ENCODE results near the gene LRRTM4. TPM values are rescaled to one million over a fixed set of nuclear protein-coding genes. Genes with fewer than 3 reads are reported as not detected.
A peak's percentile ranks its signal among the peaks of the same experiment; 100 is the strongest.

The LRRTM4 gene
- total RNA-seq, 2 donors from 2014 or later, result 7.0 to 21.1 TPM

DNA sequence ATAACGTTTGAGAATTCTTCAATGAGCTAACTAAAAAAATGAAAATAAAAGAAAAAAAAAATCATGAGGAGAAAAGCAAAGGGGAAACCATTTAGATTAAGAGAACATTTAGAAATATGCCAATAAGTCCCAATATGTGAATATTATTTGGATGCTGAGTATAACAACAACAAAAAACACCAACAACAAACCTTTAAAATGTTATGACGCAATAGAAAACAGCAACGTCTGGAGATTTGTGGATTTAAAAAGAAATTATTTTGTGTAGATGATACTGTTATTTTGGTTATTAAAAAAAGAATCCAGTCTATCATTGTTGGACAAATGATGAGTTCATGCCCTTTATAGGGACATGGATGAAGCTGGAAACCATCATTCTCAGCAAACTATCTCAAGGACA is 417.2 kb downstream of the LRRTM4 start:
- peaks cover 5% of the 10 kb centered on the region for H3K36me3 ChIP-seq (ENCODE audit: control insufficient read depth, insufficient read depth, low read length)
- no peaks in the 10 kb centered on the region for H3K4me1 ChIP-seq (ENCODE audit: control insufficient read depth, insufficient read depth, low read length)
- Mint-ChIP-seq H3K4me1 (peaks cover 19% of the 10 kb centered on the region), H3K27me3 (ENCODE audit: insufficient read depth) (no peaks in the 10 kb centered on the region), H3K27ac (no peak overlapping the region), H3K36me3 (ENCODE audit: low read depth) (peaks cover 37% of the 10 kb centered on the region), H3K4me3 (no peak overlapping the region), H3K9me3 (peaks cover 2% of the 10 kb centered on the region)
- H3K27ac ChIP-seq (ENCODE audit: low read depth, low read length), result no peak overlapping the region
- 85 to 100% methylated on average over 2 to 3 of the region's 3 CpGs for WGBS, 2 experiments (ENCODE audit: insufficient coverage in 1 of 2, insufficient read length in 1 of 2)
- H3K9me3 ChIP-seq (ENCODE audit: control insufficient read depth, low read length), result peaks cover 4% of the 10 kb centered on the region
- no peak overlapping the region for H3K9ac ChIP-seq (ENCODE audit: extremely low read depth, low read length, poor library complexity, severe bottlenecking)
- TF ChIP-seq, protein P1, sequence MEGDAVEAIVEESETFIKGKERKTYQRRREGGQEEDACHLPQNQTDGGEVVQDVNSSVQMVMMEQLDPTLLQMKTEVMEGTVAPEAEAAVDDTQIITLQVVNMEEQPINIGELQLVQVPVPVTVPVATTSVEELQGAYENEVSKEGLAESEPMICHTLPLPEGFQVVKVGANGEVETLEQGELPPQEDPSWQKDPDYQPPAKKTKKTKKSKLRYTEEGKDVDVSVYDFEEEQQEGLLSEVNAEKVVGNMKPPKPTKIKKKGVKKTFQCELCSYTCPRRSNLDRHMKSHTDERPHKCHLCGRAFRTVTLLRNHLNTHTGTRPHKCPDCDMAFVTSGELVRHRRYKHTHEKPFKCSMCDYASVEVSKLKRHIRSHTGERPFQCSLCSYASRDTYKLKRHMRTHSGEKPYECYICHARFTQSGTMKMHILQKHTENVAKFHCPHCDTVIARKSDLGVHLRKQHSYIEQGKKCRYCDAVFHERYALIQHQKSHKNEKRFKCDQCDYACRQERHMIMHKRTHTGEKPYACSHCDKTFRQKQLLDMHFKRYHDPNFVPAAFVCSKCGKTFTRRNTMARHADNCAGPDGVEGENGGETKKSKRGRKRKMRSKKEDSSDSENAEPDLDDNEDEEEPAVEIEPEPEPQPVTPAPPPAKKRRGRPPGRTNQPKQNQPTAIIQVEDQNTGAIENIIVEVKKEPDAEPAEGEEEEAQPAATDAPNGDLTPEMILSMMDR (conservative IDR thresholded peaks at IDR 0.05), result no peak
- no peak for DNase-seq
- H3K4me3 ChIP-seq (ENCODE audit: low read length), result no peak overlapping the region
- H3K27me3 ChIP-seq (ENCODE audit: control insufficient read depth, insufficient read depth, low read length, poor library complexity, severe bottlenecking), result no peaks in the 10 kb centered on the region

DNA sequence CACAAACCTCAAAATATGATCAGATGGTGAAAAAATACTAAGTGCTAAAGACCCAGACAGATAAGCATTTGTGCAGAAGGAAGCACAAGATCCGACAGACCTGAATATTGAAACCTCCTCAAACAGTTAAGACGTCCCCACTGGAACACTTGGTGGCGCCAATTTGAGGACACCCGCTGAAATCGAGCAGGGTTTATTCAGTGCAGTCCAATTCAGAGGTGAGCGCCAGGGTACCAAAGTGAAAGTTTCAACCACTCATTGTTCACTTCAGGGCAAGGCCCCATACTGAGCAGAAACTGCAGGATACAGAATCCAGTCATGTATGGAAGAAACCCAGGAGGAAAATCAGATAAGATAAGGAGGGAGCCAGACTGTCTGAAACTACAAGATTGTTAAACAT is 417.6 kb downstream of the LRRTM4 start:
- peaks cover 7% of the 10 kb centered on the region for H3K36me3 ChIP-seq (ENCODE audit: control insufficient read depth, insufficient read depth, low read length)
- no peaks in the 10 kb centered on the region for H3K4me1 ChIP-seq (ENCODE audit: control insufficient read depth, insufficient read depth, low read length)
- Mint-ChIP-seq H3K27me3 (ENCODE audit: insufficient read depth) (no peaks in the 10 kb centered on the region), H3K4me1 (peaks cover 21% of the 10 kb centered on the region), H3K36me3 (ENCODE audit: low read depth) (peaks cover 40% of the 10 kb centered on the region), H3K4me3 (no peak overlapping the region), H3K27ac (no peak overlapping the region), H3K9me3 (peaks cover 2% of the 10 kb centered on the region)
- 88 to 90% methylated on average over 6 of the region's 6 CpGs for WGBS, 2 experiments (ENCODE audit: insufficient coverage in 1 of 2, insufficient read length in 1 of 2)
- H3K27me3 ChIP-seq (ENCODE audit: control insufficient read depth, insufficient read depth, low read length, poor library complexity, severe bottlenecking), result no peaks in the 10 kb centered on the region
- TF ChIP-seq, protein P1 (conservative IDR thresholded peaks at IDR 0.05), result peak; percentile 29
- H3K9ac ChIP-seq (ENCODE audit: extremely low read depth, low read length, poor library complexity, severe bottlenecking), result no peak overlapping the region
- DNase-seq, result no peak
- peaks cover 5% of the 10 kb centered on the region for H3K9me3 ChIP-seq (ENCODE audit: control insufficient read depth, low read length)
- no peak overlapping the region for H3K27ac ChIP-seq (ENCODE audit: low read depth, low read length)
- no peak overlapping the region for H3K4me3 ChIP-seq (ENCODE audit: low read length)

DNA sequence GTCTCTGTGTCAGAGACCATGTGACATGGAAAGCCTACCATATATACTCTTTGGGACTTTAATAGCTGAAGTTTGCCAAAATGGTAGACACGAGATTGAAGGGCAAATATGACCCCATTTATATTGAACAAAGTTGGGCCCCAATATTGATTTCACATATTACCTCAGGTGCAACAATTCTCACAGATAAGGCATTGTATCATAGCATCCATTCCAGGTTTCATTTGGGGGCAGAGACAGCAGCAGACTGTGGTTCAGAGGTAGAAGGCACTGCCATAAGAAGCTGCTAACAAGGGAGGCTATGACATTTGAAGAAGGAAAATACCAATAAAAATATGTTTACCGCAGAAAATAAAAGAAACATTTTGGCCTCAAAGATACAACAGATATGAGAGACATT is 419.2 kb downstream of the LRRTM4 start:
- no peaks in the 10 kb centered on the region for H3K4me1 ChIP-seq (ENCODE audit: control insufficient read depth, insufficient read depth, low read length)
- no peak for DNase-seq
- H3K27me3 ChIP-seq (ENCODE audit: control insufficient read depth, insufficient read depth, low read length, poor library complexity, severe bottlenecking), result no peaks in the 10 kb centered on the region
- H3K27ac Mint-ChIP-seq, result no peak overlapping the region
- H3K4me3 Mint-ChIP-seq, result no peak overlapping the region
- H3K9ac ChIP-seq (ENCODE audit: extremely low read depth, low read length, poor library complexity, severe bottlenecking), result no peak overlapping the region
- TF ChIP-seq, protein P1 (conservative IDR thresholded peaks at IDR 0.05), result no peak
- no peaks in the 10 kb centered on the region for H3K9me3 Mint-ChIP-seq
- peaks cover 43% of the 10 kb centered on the region for H3K36me3 Mint-ChIP-seq (ENCODE audit: low read depth)
- peaks cover 21% of the 10 kb centered on the region for H3K4me1 Mint-ChIP-seq
- H3K27me3 Mint-ChIP-seq (ENCODE audit: insufficient read depth), result no peaks in the 10 kb centered on the region
- no peak overlapping the region for H3K4me3 ChIP-seq (ENCODE audit: low read length)
- H3K27ac ChIP-seq (ENCODE audit: low read depth, low read length), result no peak overlapping the region
- 81 to 86% methylated on average over 2 of the region's 2 CpGs for WGBS, 2 experiments (ENCODE audit: insufficient coverage in 1 of 2, insufficient read length in 1 of 2)
- H3K9me3 ChIP-seq (ENCODE audit: control insufficient read depth, low read length), result peaks cover 5% of the 10 kb centered on the region
- peaks cover 11% of the 10 kb centered on the region for H3K36me3 ChIP-seq (ENCODE audit: control insufficient read depth, insufficient read depth, low read length)

All from endodermal cell (in vitro differentiated cells).